Subcutaneous adipose tissue (tissue), 4 donors: ENCODE measurements around the gene CTNNBIP1. TPM values are rescaled to one million over a fixed set of nuclear protein-coding genes. Genes with fewer than 3 reads are reported as not detected.

ENCODE experiments used
- CTCF ChIP-seq: fragments of 450-650 bp; IDR thresholded peaks from one replicate; pipeline ENCODE4 v1.5.1; 2016; ENCODE audit warnings: low read depth, mild to moderate bottlenecking, control low read depth, antibody characterized with exemption, moderate library complexity
- total RNA-seq, 4 donors: library from RNA; depleted of rRNA; stranded (reverse); fragments of >200 nt; gene quantifications; one replicate each; pipeline ENCODE4 v1.1.0, GENCODE V29; 2016

The CTNNBIP1 gene
- total RNA-seq, 4 donors from 2014 or later: 10.8 to 45.2 (median 17.1) TPM

- no peak for TF ChIP-seq CTCF
These were observed 71.1 kb downstream of the CTNNBIP1 start for GRCh38 chr1:9838946-9839345.

GRCh38 chr1:9836632-9836960 lies 73.5 kb downstream of the CTNNBIP1 start:
- no peak for TF ChIP-seq CTCF

- TF ChIP-seq CTCF: no peak
These were observed 74.1 kb downstream of the CTNNBIP1 start for GRCh38 chr1:9835758-9836631.

- TF ChIP-seq CTCF: no peak
These were observed 74.7 kb downstream of the CTNNBIP1 start for GRCh38 chr1:9835404-9835757.

- TF ChIP-seq CTCF: no peak
These were observed 76.4 kb downstream of the CTNNBIP1 start for GRCh38 chr1:9833632-9834031.

- no peak for TF ChIP-seq CTCF
These were observed 82.4 kb downstream of the CTNNBIP1 start for GRCh38 chr1:9827558-9828185.

- TF ChIP-seq CTCF: no peak
These were observed 83.5 kb downstream of the CTNNBIP1 start for GRCh38 chr1:9826616-9827015.
